MM.1S (cell line): ENCODE measurements around the gene NCOR2.

Source experiments
- CTCF ChIP-seq: fragments of 300-600 bp; sonication (generic); IDR thresholded peaks from 2 replicates; pipeline ENCODE4 v1.5.1; 2016; ENCODE audit warnings: antibody characterized with exemption, low read length, mixed read lengths
- EZH2 ChIP-seq: fragments of 300-600 bp; sonication (generic); optimal IDR thresholded peaks from 2 replicates; pipeline ENCODE3; 2017; ENCODE audit warnings: low read depth, mild to moderate bottlenecking, antibody characterized with exemption, low read length, mixed read lengths

DNA sequence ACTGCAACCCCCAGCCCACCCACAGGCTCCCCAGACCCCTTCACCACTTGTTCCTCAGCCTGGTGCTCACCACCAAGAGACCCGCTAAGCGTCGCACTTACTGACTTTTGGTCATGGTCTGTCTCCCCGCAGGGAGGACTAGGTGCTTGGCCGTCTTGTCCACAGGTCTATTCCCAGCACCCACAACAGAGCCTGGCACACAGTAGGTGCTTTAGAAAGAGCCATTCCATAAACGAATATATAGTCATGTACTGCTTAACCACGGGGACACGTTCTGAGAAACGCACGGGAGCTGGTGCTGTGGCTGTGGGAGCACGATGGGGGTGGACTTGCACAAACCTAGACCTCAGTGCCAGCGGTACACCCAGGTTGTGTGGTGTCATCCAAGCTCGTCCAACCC lies 34.0 kb downstream of the NCOR2 start:
- no peak for TF ChIP-seq CTCF
- no peak for TF ChIP-seq EZH2
